Type B pancreatic cell (in vitro differentiated cells): ENCODE results near the gene CBFA2T3. TPM values are rescaled to one million over a fixed set of nuclear protein-coding genes. Genes with fewer than 3 reads are reported as not detected.

ENCODE experiments used
- DNase-seq: peaks from one replicate; pipeline ENCODE4 v3.0.0; 2021; ENCODE audit warnings: mixed read lengths; ENCODE audit not compliant: unreplicated experiment; ENCODE audit errors: extremely low spot score
- H3K27ac Mint-ChIP-seq: 2 replicates; pipeline ENCODE4 v1.8.0; 2021; ENCODE audit warnings: mild to moderate bottlenecking, mixed read lengths
- H3K27me3 Mint-ChIP-seq: 2 replicates; pipeline ENCODE4 v1.8.0; 2021; ENCODE audit warnings: mixed read lengths
- H3K36me3 Mint-ChIP-seq: 2 replicates; pipeline ENCODE4 v1.8.0; 2021; ENCODE audit warnings: mixed read lengths
- H3K4me1 Mint-ChIP-seq: one replicate; pipeline ENCODE4 v1.8.0; 2021; ENCODE audit warnings: mixed read lengths; ENCODE audit not compliant: unreplicated experiment
- H3K4me3 Mint-ChIP-seq: 2 replicates; pipeline ENCODE4 v1.8.0; 2021; ENCODE audit warnings: mild to moderate bottlenecking, mixed read lengths
- H3K9me3 Mint-ChIP-seq: 2 replicates; pipeline ENCODE4 v1.8.0; 2021; ENCODE audit warnings: mixed read lengths
- long read RNA-seq: library from polyadenylated mRNA; unstranded; transcript quantifications from one replicate; pipeline ENCODE4 v2.0.0, GENCODE V29; 2020
- total RNA-seq: library from RNA; stranded (reverse); gene quantifications from 2 replicates; pipeline ENCODE4 v1.2.1, GENCODE V29; 2021; ENCODE audit warnings: low replicate concordance
- TF ChIP-seq, protein P1 (sequence below): fragments of 200-600 bp; sonication (generic); conservative IDR thresholded peaks from 2 replicates; pipeline ENCODE4 v1.5.0; 2021; ENCODE audit warnings: antibody characterized with exemption, mild to moderate bottlenecking

CBFA2T3 gene
- 8.9 and 9.4 TPM in 2 replicates for total RNA-seq
- long read RNA-seq: 0 reads

DNA sequence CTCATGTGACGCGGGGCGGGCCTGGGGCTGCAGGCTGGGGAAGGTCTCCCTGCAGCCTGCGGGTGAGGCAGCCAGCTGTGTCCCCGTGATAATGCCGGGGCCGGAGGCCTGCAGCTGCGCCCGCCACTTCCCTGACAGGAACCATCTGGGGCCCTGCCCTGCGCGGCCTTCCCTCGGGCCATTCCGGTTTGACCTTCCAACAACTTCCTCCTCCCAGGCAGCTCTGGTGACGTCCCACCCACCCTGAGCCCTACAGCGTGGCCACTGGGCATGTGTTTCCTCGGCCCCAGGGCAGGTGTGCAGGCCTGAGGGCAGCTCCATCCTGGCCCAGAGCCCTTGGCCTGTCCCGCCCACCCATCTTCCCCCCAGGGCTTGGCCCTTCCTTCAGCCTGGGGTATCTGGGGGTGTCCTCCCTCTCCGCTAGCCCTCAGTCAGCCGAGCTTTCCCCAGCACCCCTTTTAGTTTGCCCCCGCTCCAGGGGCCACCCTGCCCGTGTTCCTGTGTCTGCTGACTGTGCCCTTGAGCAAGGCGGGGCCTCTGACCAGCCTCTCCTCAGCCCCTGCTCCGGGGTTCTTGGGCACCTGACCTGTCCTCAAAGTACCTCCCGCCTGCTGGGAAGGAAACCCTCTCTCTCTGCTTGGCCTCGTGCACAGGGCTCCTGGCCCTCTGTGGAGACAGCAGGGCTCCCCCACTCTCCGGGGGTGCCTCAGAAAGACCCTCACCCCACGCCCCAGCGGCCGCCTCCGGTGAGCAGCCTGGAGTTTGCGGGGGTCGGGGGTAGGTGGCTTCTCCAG is at the start of gene CBFA2T3:
TSS of gene CBFA2T3 (minus strand) at position 190 of the 794 bp plus-strand sequence. CDS start 400 bp downstream, outside the sequence.
- peaks cover 3% of the 10 kb centered on the region for H3K27me3 Mint-ChIP-seq
- no peaks in the 10 kb centered on the region for H3K4me1 Mint-ChIP-seq
- TF ChIP-seq, protein P1, sequence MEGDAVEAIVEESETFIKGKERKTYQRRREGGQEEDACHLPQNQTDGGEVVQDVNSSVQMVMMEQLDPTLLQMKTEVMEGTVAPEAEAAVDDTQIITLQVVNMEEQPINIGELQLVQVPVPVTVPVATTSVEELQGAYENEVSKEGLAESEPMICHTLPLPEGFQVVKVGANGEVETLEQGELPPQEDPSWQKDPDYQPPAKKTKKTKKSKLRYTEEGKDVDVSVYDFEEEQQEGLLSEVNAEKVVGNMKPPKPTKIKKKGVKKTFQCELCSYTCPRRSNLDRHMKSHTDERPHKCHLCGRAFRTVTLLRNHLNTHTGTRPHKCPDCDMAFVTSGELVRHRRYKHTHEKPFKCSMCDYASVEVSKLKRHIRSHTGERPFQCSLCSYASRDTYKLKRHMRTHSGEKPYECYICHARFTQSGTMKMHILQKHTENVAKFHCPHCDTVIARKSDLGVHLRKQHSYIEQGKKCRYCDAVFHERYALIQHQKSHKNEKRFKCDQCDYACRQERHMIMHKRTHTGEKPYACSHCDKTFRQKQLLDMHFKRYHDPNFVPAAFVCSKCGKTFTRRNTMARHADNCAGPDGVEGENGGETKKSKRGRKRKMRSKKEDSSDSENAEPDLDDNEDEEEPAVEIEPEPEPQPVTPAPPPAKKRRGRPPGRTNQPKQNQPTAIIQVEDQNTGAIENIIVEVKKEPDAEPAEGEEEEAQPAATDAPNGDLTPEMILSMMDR: no peak
- H3K9me3 Mint-ChIP-seq: no peaks in the 10 kb centered on the region
- H3K4me3 Mint-ChIP-seq: no peak within 1 kb of the TSS
- no peak within 1 kb of the TSS for H3K27ac Mint-ChIP-seq
- no peaks in the 10 kb centered on the region for H3K36me3 Mint-ChIP-seq
- no peak for DNase-seq

DNA sequence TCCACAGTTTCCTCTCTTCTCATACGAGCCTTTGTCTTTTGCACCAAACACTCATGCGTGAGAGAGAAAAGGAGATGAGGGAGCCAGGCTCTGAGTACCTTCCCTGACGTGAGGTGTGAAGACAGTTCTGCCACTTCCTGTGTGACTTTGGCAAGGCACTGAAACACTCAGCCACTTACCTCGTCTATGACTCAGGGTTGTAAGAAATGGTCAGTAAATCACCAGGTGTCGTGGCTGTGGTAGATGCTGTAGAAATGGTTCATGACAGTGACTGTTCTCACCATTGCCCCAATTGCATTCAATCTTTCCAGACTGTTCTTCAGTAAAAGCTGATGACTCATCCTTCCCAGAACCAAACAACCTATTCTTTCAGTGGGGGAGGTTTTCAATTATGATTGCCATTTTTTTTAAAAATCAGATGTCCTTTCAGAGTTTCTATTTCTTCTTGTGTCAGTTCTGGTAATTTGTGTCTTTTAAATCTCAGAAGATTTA is 49.2 kb upstream of the CBFA2T3 start:
- peaks cover 5% of the 10 kb centered on the region for H3K9me3 Mint-ChIP-seq
- no peaks in the 10 kb centered on the region for H3K4me1 Mint-ChIP-seq
- H3K27ac Mint-ChIP-seq: no peak overlapping the region
- H3K4me3 Mint-ChIP-seq: no peak overlapping the region
- TF ChIP-seq, protein P1: no peak
- peaks cover 50% of the 10 kb centered on the region for H3K27me3 Mint-ChIP-seq
- no peak for DNase-seq
- no peaks in the 10 kb centered on the region for H3K36me3 Mint-ChIP-seq

DNA sequence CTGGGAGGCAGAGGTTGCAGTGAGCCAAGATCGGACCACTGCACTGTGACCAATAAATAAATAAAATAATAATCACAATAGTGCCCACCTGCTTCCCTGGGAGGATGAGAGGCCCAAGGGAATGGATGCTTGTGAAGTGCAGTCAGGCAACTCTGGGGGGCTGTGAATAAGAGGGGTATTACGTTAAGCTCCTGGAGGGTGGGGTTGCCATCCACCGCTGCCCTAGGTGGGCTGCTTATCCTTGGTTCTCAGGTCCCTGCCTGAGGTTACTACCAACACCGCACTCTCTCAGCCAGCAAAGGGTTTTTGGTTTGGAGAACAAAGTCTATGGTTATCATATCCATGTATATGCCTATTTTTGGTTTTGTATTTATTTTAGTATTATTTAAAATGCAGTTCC is 48.6 kb upstream of the CBFA2T3 start:
- TF ChIP-seq, protein P1: no peak
- Mint-ChIP-seq H3K9me3 (peaks cover 5% of the 10 kb centered on the region), H3K4me1 (no peaks in the 10 kb centered on the region), H3K27ac (no peak overlapping the region), H3K36me3 (no peaks in the 10 kb centered on the region), H3K4me3 (no peak overlapping the region), H3K27me3 (peaks cover 46% of the 10 kb centered on the region)
- no peak for DNase-seq

DNA sequence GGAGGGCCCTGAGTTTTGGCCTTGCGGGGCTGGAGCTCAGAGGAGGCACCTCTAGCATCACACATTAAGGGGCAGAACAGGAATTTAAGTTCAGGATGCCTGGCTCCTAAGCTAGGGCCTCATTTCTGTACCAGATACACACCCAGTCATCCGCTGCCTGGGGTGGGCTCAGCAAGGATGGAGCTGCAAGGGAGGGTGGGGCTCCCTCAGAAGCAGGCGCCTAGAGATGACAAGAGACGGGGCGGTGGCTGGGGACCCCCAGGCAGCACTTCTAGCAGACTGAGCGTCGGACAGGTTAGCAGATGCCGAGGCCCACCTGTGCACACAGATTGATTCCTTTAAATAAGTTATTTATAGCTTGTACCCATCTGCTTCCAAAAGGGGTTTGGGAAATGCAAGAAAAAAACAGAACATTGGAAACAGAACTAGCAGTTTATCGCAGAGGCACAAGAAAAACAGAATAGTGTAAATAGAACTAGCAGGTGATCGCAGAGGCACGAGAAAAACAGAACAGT is 47.6 kb upstream of the CBFA2T3 start:
- H3K9me3 Mint-ChIP-seq: peaks cover 5% of the 10 kb centered on the region
- no peaks in the 10 kb centered on the region for H3K4me1 Mint-ChIP-seq
- no peak for DNase-seq
- H3K27ac Mint-ChIP-seq: no peak overlapping the region
- peaks cover 53% of the 10 kb centered on the region for H3K27me3 Mint-ChIP-seq
- TF ChIP-seq, protein P1: no peak
- H3K36me3 Mint-ChIP-seq: no peaks in the 10 kb centered on the region
- no peak overlapping the region for H3K4me3 Mint-ChIP-seq

DNA sequence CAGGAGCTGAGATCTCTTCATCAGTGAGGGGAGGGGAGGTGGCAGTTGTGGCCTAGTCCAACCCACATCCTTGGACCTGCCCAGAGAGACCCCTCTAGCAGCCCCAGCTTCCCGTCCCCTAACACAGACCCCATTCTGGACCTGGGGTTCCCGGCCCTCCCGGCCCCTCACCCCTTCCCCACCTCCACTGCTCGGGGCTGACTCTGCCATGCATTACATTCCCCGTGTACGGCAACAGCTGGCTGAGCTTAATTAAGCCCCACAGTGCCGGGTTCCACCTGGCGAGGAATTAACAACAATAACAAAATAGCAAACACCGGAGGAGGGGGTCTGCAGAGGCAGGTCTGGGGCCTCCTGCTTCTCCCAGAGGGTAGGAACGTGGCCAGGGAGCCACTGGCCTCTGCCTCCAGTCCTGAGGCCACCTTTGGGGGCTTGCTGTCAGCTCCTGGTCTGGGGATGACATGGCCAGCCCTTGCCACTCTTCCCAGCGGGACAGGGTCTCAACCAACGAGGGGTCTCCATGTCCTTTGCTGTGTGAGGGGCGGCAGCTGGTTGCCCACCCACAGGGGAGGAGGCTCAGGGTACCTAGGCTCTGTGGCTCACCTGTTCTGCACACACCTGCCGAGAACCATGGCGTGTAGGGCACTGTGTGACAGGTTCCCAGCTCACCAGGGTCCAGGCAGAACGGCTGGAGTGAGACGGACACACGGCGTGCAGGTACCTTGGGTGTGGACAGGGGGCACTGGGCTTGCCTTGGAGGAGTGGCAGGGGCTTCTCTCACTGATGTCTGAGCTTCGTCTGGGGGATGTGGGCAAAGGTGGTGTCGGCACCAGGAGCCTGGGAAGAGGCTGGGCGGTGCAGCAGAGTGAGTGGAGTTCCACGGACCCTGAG is 46.9 kb upstream of the CBFA2T3 start:
- DNase-seq: no peak
- Mint-ChIP-seq H3K4me3 (no peak overlapping the region), H3K4me1 (no peaks in the 10 kb centered on the region), H3K36me3 (no peaks in the 10 kb centered on the region), H3K9me3 (peaks cover 5% of the 10 kb centered on the region), H3K27ac (no peak overlapping the region), H3K27me3 (peaks cover 53% of the 10 kb centered on the region)
- TF ChIP-seq, protein P1: no peak
